Stimulated activated CD4-positive, alpha-beta T cell treated with anti-CD3 and anti-CD28 coated beads, Interleukin-15, amount 100 ng/mL, for 48 hours (primary cell): ENCODE measurements around the gene PXK.
"Not testable (repeated sequence)": the region's sequence is repeated elsewhere in the genome, so short reads cannot be mapped to it uniquely, and the experiment has no call there.

Source experiments
- DNase-seq, 2 donors: peaks; one replicate each; pipeline ENCODE4 v3.0.0-alpha.2; 2020; ENCODE audit warnings: low read depth in 2 of 2

Gene PXK

GRCh38 chr3:58418227-58418626 is 85.5 kb downstream of the PXK start:
- DNase-seq = no peak

GRCh38 chr3:58419780-58420507 is 87.3 kb downstream of the PXK start:
- DNase-seq = no peak

GRCh38 chr3:58421004-58421403 is 88.3 kb downstream of the PXK start:
- no peak for DNase-seq

GRCh38 chr3:58422756-58423325 is 90.1 kb downstream of the PXK start:
- DNase-seq = no peak

GRCh38 chr3:58424613-58425012 is 91.9 kb downstream of the PXK start:
- DNase-seq = no peak

GRCh38 chr3:58425782-58426181 is 93.1 kb downstream of the PXK start:
- DNase-seq = no peak

GRCh38 chr3:58427661-58428361 is 95.1 kb downstream of the PXK start:
- no peak for DNase-seq

- DNase-seq = no peak
Measured at GRCh38 chr3:58429657-58430056, 97.0 kb downstream of the PXK start.

GRCh38 chr3:58432905-58433304 is 100.2 kb downstream of the PXK start:
- no peak for DNase-seq

- DNase-seq = peak; percentile 81 to 86
Measured at GRCh38 chr3:58433400-58434167, 100.9 kb downstream of the PXK start, which contains the start of gene PDHB. PDHB (minus strand) TSS chr3:58433832; CDS start chr3:58433809, 23 bp downstream.

GRCh38 chr3:58434168-58434504 is 101.4 kb downstream of the PXK start:
- DNase-seq = no peak

- DNase-seq = no peak
Measured at GRCh38 chr3:58434511-58434910, 101.8 kb downstream of the PXK start.

GRCh38 chr3:58434990-58435389 is 102.3 kb downstream of the PXK start:
- no peak for DNase-seq

GRCh38 chr3:58437276-58437675 is 104.6 kb downstream of the PXK start:
- DNase-seq = not testable (repeated sequence)

- not testable (repeated sequence) for DNase-seq
Measured at GRCh38 chr3:58440996-58441355, 108.3 kb downstream of the PXK start.

GRCh38 chr3:58441514-58442450 is 109.1 kb downstream of the PXK start:
- no peak for DNase-seq

- no peak for DNase-seq
Measured at GRCh38 chr3:58452176-58452575, 119.5 kb downstream of the PXK start.

- no peak for DNase-seq
Measured at GRCh38 chr3:58459160-58459559, 126.5 kb downstream of the PXK start.

- DNase-seq = no peak
Measured at GRCh38 chr3:58462829-58463180, 130.1 kb downstream of the PXK start.

- peak; percentile 77 to 78 for DNase-seq
Measured at GRCh38 chr3:58463181-58463941, 130.7 kb downstream of the PXK start.

- no peak for DNase-seq
Measured at GRCh38 chr3:58463942-58464271, 131.2 kb downstream of the PXK start.
